Measurements from ENCODE around the gene RASSF4.
A peak's percentile ranks its signal among the peaks of the same experiment; 100 is the strongest.

Gene RASSF4

GRCh38 chr10:44960088-44960460 is 472 bp downstream of the RASSF4 start:
- peak overlapping the region in 17 of 21 experiments; percentile 9 to 95 (median 82) for H3K27ac ChIP-seq
- H3K4me3 ChIP-seq: peak overlapping the region; percentile 58 to 83 (median 62)

GRCh38 chr10:44960482-44961229 is 1.1 kb downstream of the RASSF4 start:
- Histone ChIP-seq H3K4me3 (peak overlapping the region; percentile 1 to 83 (median 60)), H3K27ac (peak overlapping the region in 12 of 21 experiments; percentile 0 to 95 (median 82))

- H3K4me3 ChIP-seq: peak overlapping the region in 4 of 7 experiments; percentile 58 to 83 (median 70)
Measured at GRCh38 chr10:44961230-44961571, 1.6 kb downstream of the RASSF4 start.

GRCh38 chr10:44961931-44962750 is 2.5 kb downstream of the RASSF4 start:
- H3K4me3 ChIP-seq: peak overlapping the region in 1 of 7 experiments; percentile 4
- H3K27ac ChIP-seq: peak overlapping the region in 6 of 21 experiments; percentile 0 to 92 (median 31)

More at GRCh38 chr10:44961230-44961571, 1.6 kb downstream of the RASSF4 start:
- peak overlapping the region in 8 of 21 experiments; percentile 0 to 95 (median 38) for H3K27ac ChIP-seq

- Histone ChIP-seq H3K27ac (peak overlapping the region in 14 of 21 experiments; percentile 5 to 72 (median 31)), H3K4me3 (peak overlapping the region in 1 of 7 experiments; percentile 6)
Measured at GRCh38 chr10:44962870-44963738, 3.5 kb downstream of the RASSF4 start.

- Histone ChIP-seq H3K27ac (peak overlapping the region in 18 of 21 experiments; percentile 7 to 75 (median 47)), H3K4me3 (no peak overlapping the region)
Measured at GRCh38 chr10:44963772-44964633, 4.4 kb downstream of the RASSF4 start.

GRCh38 chr10:44965104-44965503 is 5.5 kb downstream of the RASSF4 start:
- Histone ChIP-seq H3K4me3 (no peak overlapping the region), H3K27ac (peak overlapping the region in 8 of 21 experiments; percentile 21 to 88 (median 60))

GRCh38 chr10:44965651-44966097 is 6.1 kb downstream of the RASSF4 start:
- H3K4me3 ChIP-seq: no peak overlapping the region
- H3K27ac ChIP-seq: peak overlapping the region in 9 of 21 experiments; percentile 20 to 88 (median 62)

GRCh38 chr10:44966129-44966815 is 6.7 kb downstream of the RASSF4 start:
- H3K4me3 ChIP-seq: no peak overlapping the region

GRCh38 chr10:44966816-44967509 is 7.4 kb downstream of the RASSF4 start:
- Histone ChIP-seq H3K27ac (peak overlapping the region in 13 of 21 experiments; percentile 11 to 88 (median 63)), H3K4me3 (no peak overlapping the region)

More at GRCh38 chr10:44966129-44966815, 6.7 kb downstream of the RASSF4 start:
- H3K27ac ChIP-seq: peak overlapping the region in 10 of 21 experiments; percentile 11 to 88 (median 56)

GRCh38 chr10:44967616-44968015 is 8.0 kb downstream of the RASSF4 start:
- H3K27ac ChIP-seq: peak overlapping the region in 17 of 21 experiments; percentile 10 to 88 (median 51)
- no peak overlapping the region for H3K4me3 ChIP-seq

GRCh38 chr10:44968091-44968490 is 8.5 kb downstream of the RASSF4 start:
- H3K27ac ChIP-seq: peak overlapping the region in 19 of 21 experiments; percentile 10 to 88 (median 51)
- no peak overlapping the region for H3K4me3 ChIP-seq

- no peak overlapping the region for H3K4me3 ChIP-seq
- H3K27ac ChIP-seq: peak overlapping the region in 18 of 21 experiments; percentile 2 to 88 (median 48)
Measured at GRCh38 chr10:44968500-44969400, 9.1 kb downstream of the RASSF4 start.

GRCh38 chr10:44969854-44970253 is 10.3 kb downstream of the RASSF4 start:
- Histone ChIP-seq H3K4me3 (no peak overlapping the region), H3K27ac (peak overlapping the region in 1 of 21 experiments; percentile 47)

- no peak overlapping the region for H3K4me3 ChIP-seq
Measured at GRCh38 chr10:44970812-44971395, 11.3 kb downstream of the RASSF4 start.

GRCh38 chr10:44971434-44971833 is 11.8 kb downstream of the RASSF4 start:
- no peak overlapping the region for H3K4me3 ChIP-seq
- H3K27ac ChIP-seq: peak overlapping the region in 1 of 21 experiments; percentile 10

More at GRCh38 chr10:44970812-44971395, 11.3 kb downstream of the RASSF4 start:
- peak overlapping the region in 1 of 21 experiments; percentile 10 for H3K27ac ChIP-seq
